SW480 (cell line): ENCODE measurements around the gene TRIP12.
"Not testable (repeated sequence)": the region's sequence is repeated elsewhere in the genome, so short reads cannot be mapped to it uniquely, and the experiment has no call there.

Experiments
- DNase-seq: peaks from one replicate; pipeline ENCODE4 v3.0.0-alpha.2; 2016; ENCODE audit warnings: low spot score

Gene TRIP12

GRCh38 chr2:229921892-229922448 lies at the start of gene TRIP12:
Gene TRIP12, minus strand, starts transcription at chr2:229922009. Its CDS starts 41,930 bp downstream, at chr2:229880079.
- peak; percentile 93 for DNase-seq

- DNase-seq: no peak
These were observed 49.5 kb upstream of the TRIP12 start for GRCh38 chr2:229971298-229971790.

- DNase-seq: no peak
These were observed 48.6 kb upstream of the TRIP12 start for GRCh38 chr2:229970406-229970805.

GRCh38 chr2:229969921-229970320 lies 48.1 kb upstream of the TRIP12 start:
- no peak for DNase-seq

- not testable (repeated sequence) for DNase-seq
These were observed 41.8 kb upstream of the TRIP12 start for GRCh38 chr2:229963596-229963995.

GRCh38 chr2:229956491-229956890 lies 34.7 kb upstream of the TRIP12 start:
- no peak for DNase-seq

- DNase-seq: no peak
These were observed 33.9 kb upstream of the TRIP12 start for GRCh38 chr2:229955663-229956062.

- DNase-seq: no peak
These were observed 30.5 kb upstream of the TRIP12 start for GRCh38 chr2:229952256-229952835.

- no peak for DNase-seq
These were observed 25.7 kb upstream of the TRIP12 start for GRCh38 chr2:229947544-229947943.

GRCh38 chr2:229945975-229946374 lies 24.2 kb upstream of the TRIP12 start:
- DNase-seq: no peak

- no peak for DNase-seq
These were observed 22.1 kb upstream of the TRIP12 start for GRCh38 chr2:229943770-229944449.

- DNase-seq: no peak
These were observed 21.4 kb upstream of the TRIP12 start for GRCh38 chr2:229943171-229943570.

GRCh38 chr2:229942671-229943070 lies 20.9 kb upstream of the TRIP12 start:
- DNase-seq: no peak

GRCh38 chr2:229937537-229937936 lies 15.7 kb upstream of the TRIP12 start:
- no peak for DNase-seq

- DNase-seq: no peak
These were observed 9.4 kb upstream of the TRIP12 start for GRCh38 chr2:229931241-229931640.

- DNase-seq: no peak
These were observed 8.8 kb upstream of the TRIP12 start for GRCh38 chr2:229930656-229931055.

- DNase-seq: no peak
These were observed 6.1 kb upstream of the TRIP12 start for GRCh38 chr2:229927817-229928321.

GRCh38 chr2:229925201-229925600 lies 3.4 kb upstream of the TRIP12 start:
- no peak for DNase-seq

- not testable (repeated sequence) for DNase-seq
These were observed 2.7 kb upstream of the TRIP12 start for GRCh38 chr2:229924541-229924940.

GRCh38 chr2:229922449-229923386 lies 909 bp upstream of the TRIP12 start, which contains the start of gene FBXO36:
Gene FBXO36, plus strand, starts transcription at chr2:229922503. Its CDS starts 11 bp downstream, at chr2:229922514.
- DNase-seq: peak; percentile 82

- DNase-seq: peak; percentile 66
These were observed 513 bp downstream of the TRIP12 start for GRCh38 chr2:229921101-229921891.
